A549 treated with CORT108297 at 1 μM for 4 hours (cell line): ENCODE measurements around the gene ZBTB16. TPM values are rescaled to one million over a fixed set of nuclear protein-coding genes. Genes with fewer than 3 reads are reported as not detected.

Experiments
- total RNA-seq: library from RNA; stranded (reverse); fragments of 200-300 nt; extraction: Qiagen RNA extraction; gene quantifications from 5 replicates; pipeline ENCODE4 v1.2.3, GENCODE V29; 2022

ZBTB16 gene, protein sequence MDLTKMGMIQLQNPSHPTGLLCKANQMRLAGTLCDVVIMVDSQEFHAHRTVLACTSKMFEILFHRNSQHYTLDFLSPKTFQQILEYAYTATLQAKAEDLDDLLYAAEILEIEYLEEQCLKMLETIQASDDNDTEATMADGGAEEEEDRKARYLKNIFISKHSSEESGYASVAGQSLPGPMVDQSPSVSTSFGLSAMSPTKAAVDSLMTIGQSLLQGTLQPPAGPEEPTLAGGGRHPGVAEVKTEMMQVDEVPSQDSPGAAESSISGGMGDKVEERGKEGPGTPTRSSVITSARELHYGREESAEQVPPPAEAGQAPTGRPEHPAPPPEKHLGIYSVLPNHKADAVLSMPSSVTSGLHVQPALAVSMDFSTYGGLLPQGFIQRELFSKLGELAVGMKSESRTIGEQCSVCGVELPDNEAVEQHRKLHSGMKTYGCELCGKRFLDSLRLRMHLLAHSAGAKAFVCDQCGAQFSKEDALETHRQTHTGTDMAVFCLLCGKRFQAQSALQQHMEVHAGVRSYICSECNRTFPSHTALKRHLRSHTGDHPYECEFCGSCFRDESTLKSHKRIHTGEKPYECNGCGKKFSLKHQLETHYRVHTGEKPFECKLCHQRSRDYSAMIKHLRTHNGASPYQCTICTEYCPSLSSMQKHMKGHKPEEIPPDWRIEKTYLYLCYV
- total RNA-seq = 0.06 to 0.07 TPM (median 0.06 TPM) in 4 of 5 replicates, not detected in the other

DNA sequence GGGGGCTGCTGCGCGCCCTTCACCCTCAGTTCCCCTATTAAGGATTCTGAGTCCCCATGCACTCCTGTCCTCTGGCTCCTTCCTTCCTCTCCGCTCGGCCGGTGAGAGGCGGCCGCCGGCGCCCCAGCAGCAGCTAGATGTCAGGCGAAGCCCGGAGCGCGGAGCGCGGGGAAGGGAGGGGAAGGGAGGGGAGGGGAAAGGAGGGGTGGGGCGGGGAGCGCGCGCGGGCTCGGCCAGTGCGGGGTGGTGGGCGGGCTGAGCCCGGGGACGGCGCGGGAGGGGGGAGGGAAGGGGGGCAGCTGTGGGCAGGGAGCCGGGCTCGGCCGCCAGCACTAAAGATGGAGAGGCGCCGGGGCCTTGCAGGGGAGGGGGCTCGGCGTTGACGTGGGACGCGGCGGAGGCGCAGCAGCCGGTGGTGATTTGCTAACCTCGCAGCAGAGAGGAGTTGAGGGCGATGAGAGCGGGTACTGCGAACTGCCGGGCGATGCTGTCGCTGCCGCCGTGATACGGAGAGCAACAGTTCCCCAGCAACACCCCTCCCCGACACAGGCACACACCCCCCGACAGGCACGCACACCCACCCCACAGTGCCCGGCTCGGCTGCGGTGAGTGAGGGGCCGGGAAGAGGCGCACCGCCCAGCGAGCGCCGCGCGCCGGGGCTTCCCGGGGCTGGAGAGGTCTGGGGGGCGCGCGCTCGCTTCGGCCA, at the start of gene ZBTB16:
Gene ZBTB16, plus strand, starts transcription at position 434 of the 706 bp plus-strand sequence. CDS start 3,590 bp downstream, outside the sequence.

DNA sequence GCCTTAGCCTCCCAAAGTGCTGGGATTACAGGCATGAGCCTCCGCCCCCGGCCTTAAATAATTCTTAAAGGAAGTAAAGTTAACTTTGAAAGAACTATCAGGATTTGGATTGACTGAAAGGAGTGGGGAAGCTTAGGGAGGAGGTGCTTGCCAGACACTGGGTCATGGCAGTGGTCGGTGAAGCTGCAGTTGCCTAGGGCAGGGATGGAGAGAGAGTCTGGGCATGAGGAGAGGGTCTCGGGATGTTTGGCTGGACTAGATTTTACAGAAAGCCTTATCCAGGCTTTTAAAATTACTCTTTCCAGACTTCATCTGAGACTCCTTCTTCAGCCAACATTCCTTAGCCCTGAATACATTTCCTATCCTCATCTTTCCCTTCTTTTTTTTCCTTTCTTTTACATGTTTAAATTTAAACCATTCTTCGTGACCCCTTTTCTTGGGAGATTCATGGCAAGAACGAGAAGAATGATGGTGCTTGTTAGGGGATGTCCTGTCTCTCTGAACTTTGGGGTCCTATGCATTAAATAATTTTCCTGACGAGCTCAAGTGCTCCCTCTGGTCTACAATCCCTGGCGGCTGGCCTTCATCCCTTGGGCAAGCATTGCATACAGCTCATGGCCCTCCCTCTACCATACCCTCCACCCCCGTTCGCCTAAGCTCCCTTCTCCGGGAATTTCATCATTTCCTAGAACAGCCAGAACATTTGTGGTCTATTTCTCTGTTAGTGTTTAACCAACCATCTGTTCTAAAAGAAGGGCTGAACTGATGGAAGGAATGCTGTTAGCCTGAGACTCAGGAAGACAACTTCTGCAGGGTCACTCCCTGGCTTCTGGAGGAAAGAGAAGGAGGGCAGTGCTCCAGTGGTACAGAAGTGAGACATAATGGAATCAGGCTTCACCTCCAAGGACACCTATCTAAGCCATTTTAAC, 236.4 kb downstream of the ZBTB16 start, which contains the start of gene NNMT:
Gene NNMT, plus strand, starts transcription at position 724 of the 929 bp plus-strand sequence. Its CDS starts 158 bp downstream, at position 882.

Other genes starting within 250 kb of the ZBTB16 start
- gene USP28, start 184.1 kb upstream of the ZBTB16 start, total RNA-seq = 13.5 to 20.8 TPM (median 16.1 TPM) in 5 replicates
- not detected in 5 replicates for gene HTR3B, start 154.9 kb upstream of the ZBTB16 start, total RNA-seq
- not detected in 5 replicates for gene HTR3A, start 84.6 kb upstream of the ZBTB16 start, total RNA-seq
- gene NNMT, start 236.7 kb downstream of the ZBTB16 start, total RNA-seq = 216 to 289 TPM (median 270 TPM) in 5 replicates